ENCODE measurements around the gene SGMS1. TPM values are rescaled to one million over a fixed set of nuclear protein-coding genes. Genes with fewer than 3 reads are reported as not detected.

SGMS1 gene
- total RNA-seq, 1 donor, result 68.0 TPM

DNA sequence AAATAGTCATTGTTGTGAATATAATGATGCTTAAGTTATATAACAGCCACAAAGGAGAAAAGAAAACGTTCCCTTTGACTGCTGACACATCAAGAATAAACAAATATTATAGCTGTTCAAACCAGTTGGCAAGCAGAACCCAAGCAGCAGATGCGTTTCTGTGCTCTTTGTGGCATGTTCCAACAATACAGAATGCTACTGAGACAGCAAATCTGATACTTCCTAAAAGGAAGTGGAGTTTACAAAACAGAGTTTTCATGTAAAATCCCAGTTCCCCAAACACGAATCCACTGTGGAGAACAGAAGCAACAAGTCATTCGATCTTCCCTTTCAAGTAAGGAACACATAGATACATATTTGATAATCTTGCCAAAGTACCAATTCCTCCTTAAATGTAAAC lies 201.5 kb downstream of the SGMS1 start:
- TF ChIP-seq, protein P1, sequence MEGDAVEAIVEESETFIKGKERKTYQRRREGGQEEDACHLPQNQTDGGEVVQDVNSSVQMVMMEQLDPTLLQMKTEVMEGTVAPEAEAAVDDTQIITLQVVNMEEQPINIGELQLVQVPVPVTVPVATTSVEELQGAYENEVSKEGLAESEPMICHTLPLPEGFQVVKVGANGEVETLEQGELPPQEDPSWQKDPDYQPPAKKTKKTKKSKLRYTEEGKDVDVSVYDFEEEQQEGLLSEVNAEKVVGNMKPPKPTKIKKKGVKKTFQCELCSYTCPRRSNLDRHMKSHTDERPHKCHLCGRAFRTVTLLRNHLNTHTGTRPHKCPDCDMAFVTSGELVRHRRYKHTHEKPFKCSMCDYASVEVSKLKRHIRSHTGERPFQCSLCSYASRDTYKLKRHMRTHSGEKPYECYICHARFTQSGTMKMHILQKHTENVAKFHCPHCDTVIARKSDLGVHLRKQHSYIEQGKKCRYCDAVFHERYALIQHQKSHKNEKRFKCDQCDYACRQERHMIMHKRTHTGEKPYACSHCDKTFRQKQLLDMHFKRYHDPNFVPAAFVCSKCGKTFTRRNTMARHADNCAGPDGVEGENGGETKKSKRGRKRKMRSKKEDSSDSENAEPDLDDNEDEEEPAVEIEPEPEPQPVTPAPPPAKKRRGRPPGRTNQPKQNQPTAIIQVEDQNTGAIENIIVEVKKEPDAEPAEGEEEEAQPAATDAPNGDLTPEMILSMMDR (IDR thresholded peaks at IDR 0.05; ENCODE audit: extremely low read depth, low read depth, low read length), result no peak
- H3K27ac ChIP-seq (ENCODE audit: low read depth, low read length), result no peak overlapping the region
- H2AFZ ChIP-seq (ENCODE audit: low read length), result no peak overlapping the region
- H3K4me3 ChIP-seq (ENCODE audit: insufficient read depth, low read length), result no peak overlapping the region
- H3K79me2 ChIP-seq (ENCODE audit: insufficient read depth, low read length), result peaks cover 7% of the 10 kb centered on the region
- no peaks in the 10 kb centered on the region for H3K36me3 ChIP-seq (ENCODE audit: insufficient read depth, low read length)
- no peak for DNase-seq (ENCODE audit: insufficient read length, low spot score, missing footprints)
- H3K9me3 ChIP-seq (ENCODE audit: low read depth, low read length), result no peaks in the 10 kb centered on the region
- no peaks in the 10 kb centered on the region for H4K20me1 ChIP-seq (ENCODE audit: insufficient read depth, low read length)
- H3K4me1 ChIP-seq (ENCODE audit: insufficient read depth, low read length), result peaks cover 9% of the 10 kb centered on the region
- H3K4me2 ChIP-seq (ENCODE audit: insufficient read depth, low read length), result no peak overlapping the region
- no peaks in the 10 kb centered on the region for H3K27me3 ChIP-seq (ENCODE audit: insufficient read depth, low read length)

DNA sequence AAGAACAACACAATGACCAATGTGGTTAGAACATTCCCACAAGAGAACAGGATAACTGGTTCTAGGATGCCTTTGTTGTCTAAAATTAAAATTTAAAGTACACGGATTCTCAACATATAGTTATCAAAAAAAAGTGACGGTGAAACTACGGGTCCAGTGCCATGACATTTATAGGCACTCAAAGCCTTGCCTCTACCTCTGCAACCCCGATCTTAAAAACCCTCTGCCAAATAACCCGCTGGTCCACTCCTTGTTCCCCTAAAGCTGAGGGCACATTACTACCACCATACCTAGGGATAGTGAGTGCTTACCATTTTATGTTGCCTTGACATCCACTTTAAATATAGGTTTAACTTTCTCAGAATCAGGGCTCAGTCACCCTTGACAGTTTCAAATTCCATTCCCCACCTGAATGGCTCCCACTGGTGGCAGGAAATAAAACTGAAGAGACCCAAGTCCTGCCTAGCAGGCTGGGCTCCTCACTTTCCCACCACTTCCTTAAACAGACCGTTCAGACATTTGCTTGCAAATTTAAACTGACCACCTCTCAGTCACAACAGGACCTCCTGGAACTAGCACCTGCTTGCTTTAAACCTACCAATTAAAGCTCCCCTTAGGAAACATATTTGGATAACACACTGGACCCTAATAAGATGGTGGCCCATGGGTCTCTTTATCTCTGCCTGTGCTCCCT lies 202.6 kb downstream of the SGMS1 start:
- peak; percentile 72 for DNase-seq (ENCODE audit: insufficient read length, low spot score, missing footprints)
- no peaks in the 10 kb centered on the region for H4K20me1 ChIP-seq (ENCODE audit: insufficient read depth, low read length)
- TF ChIP-seq, protein P1 (IDR thresholded peaks at IDR 0.05; ENCODE audit: extremely low read depth, low read depth, low read length), result peak; percentile 84
- no peaks in the 10 kb centered on the region for H3K27me3 ChIP-seq (ENCODE audit: insufficient read depth, low read length)
- H3K4me2 ChIP-seq (ENCODE audit: insufficient read depth, low read length), result no peak overlapping the region
- H2AFZ ChIP-seq (ENCODE audit: low read length), result no peak overlapping the region
- H3K79me2 ChIP-seq (ENCODE audit: insufficient read depth, low read length), result peaks cover 15% of the 10 kb centered on the region
- H3K9me3 ChIP-seq (ENCODE audit: low read depth, low read length), result no peaks in the 10 kb centered on the region
- no peak overlapping the region for H3K27ac ChIP-seq (ENCODE audit: low read depth, low read length)
- H3K4me3 ChIP-seq (ENCODE audit: insufficient read depth, low read length), result no peak overlapping the region
- H3K4me1 ChIP-seq (ENCODE audit: insufficient read depth, low read length), result peaks cover 9% of the 10 kb centered on the region
- H3K36me3 ChIP-seq (ENCODE audit: insufficient read depth, low read length), result no peaks in the 10 kb centered on the region

DNA sequence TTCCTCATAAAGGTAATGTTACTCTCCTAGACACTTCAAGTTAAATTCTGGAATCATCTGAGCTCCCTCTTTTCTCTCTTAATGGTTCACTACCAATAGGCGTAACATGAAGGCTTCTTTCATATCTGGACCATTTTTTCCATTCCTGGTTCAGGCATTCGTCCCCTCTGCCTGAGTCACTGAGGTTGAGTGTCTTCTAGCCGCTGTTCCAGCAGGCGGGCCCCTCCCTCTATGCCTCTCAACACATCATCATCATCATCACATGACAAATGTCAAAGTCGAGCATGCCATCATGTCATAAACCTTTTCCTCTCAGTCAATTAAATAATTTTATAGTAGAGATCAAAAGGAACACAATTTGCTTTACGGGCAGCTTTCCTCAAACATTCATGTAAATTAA lies 203.6 kb downstream of the SGMS1 start:
- Histone ChIP-seq H3K4me2 (ENCODE audit: insufficient read depth, low read length) (no peak overlapping the region), H3K36me3 (ENCODE audit: insufficient read depth, low read length) (no peaks in the 10 kb centered on the region), H3K27ac (ENCODE audit: low read depth, low read length) (no peak overlapping the region), H3K4me3 (ENCODE audit: insufficient read depth, low read length) (no peak overlapping the region), H3K9me3 (ENCODE audit: low read depth, low read length) (no peaks in the 10 kb centered on the region), H3K79me2 (ENCODE audit: insufficient read depth, low read length) (peaks cover 25% of the 10 kb centered on the region), H2AFZ (ENCODE audit: low read length) (no peak overlapping the region), H3K4me1 (ENCODE audit: insufficient read depth, low read length) (peaks cover 9% of the 10 kb centered on the region), H3K27me3 (ENCODE audit: insufficient read depth, low read length) (no peaks in the 10 kb centered on the region), H4K20me1 (ENCODE audit: insufficient read depth, low read length) (no peaks in the 10 kb centered on the region)
- DNase-seq (ENCODE audit: insufficient read length, low spot score, missing footprints), result peak; percentile 84
- TF ChIP-seq, protein P1 (IDR thresholded peaks at IDR 0.05; ENCODE audit: extremely low read depth, low read depth, low read length), result no peak

DNA sequence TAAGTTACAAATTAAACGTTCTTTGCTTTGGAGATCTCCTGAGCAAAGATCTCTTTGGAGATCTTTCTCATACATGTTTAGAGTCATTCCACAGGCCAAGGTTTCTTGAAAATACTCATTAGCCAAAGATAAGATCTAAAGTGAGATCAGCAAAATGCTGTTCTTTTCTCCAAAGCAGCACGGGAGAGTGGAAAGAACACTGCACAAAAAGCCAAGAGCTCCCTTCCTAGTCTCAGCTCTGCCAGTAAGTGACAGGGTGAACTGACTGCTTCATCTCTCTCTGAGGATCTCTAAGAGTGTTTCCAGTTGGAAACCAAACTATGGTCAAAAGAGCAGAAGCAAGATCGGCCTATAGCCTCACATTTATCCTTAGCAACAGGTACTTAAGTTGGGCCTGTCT lies 204.0 kb downstream of the SGMS1 start:
- no peaks in the 10 kb centered on the region for H3K36me3 ChIP-seq (ENCODE audit: insufficient read depth, low read length)
- H3K9me3 ChIP-seq (ENCODE audit: low read depth, low read length), result no peaks in the 10 kb centered on the region
- H4K20me1 ChIP-seq (ENCODE audit: insufficient read depth, low read length), result no peaks in the 10 kb centered on the region
- no peaks in the 10 kb centered on the region for H3K27me3 ChIP-seq (ENCODE audit: insufficient read depth, low read length)
- H3K4me3 ChIP-seq (ENCODE audit: insufficient read depth, low read length), result no peak overlapping the region
- H3K79me2 ChIP-seq (ENCODE audit: insufficient read depth, low read length), result peaks cover 29% of the 10 kb centered on the region
- no peak overlapping the region for H3K27ac ChIP-seq (ENCODE audit: low read depth, low read length)
- TF ChIP-seq, protein P1 (IDR thresholded peaks at IDR 0.05; ENCODE audit: extremely low read depth, low read depth, low read length), result no peak
- peaks cover 9% of the 10 kb centered on the region for H3K4me1 ChIP-seq (ENCODE audit: insufficient read depth, low read length)
- no peak overlapping the region for H3K4me2 ChIP-seq (ENCODE audit: insufficient read depth, low read length)
- DNase-seq (ENCODE audit: insufficient read length, low spot score, missing footprints), result no peak
- H2AFZ ChIP-seq (ENCODE audit: low read length), result no peak overlapping the region
